ENCODE measurements around the gene GNG7. TPM values are rescaled to one million over a fixed set of nuclear protein-coding genes. Genes with fewer than 3 reads are reported as not detected.

GNG7 gene
- total RNA-seq, 1 experiment from 2014 or later = 7.7 TPM

GRCh38 chr19:2487090-2487489 lies 215.4 kb downstream of the GNG7 start:
- no peaks in the 10 kb centered on the region for H3K79me1 ChIP-seq (ENCODE audit: insufficient read depth, low read depth, low read length, poor library complexity, severe bottlenecking)
- no peak overlapping the region for H3K56ac ChIP-seq (ENCODE audit: insufficient read length, low read depth, low read length)
- no peak overlapping the region for H3K4me3 Mint-ChIP-seq
- peaks cover 0 to 7% of the 10 kb centered on the region in 2 experiments; a peak in 2 of 4 replicates for H3K4me1 Mint-ChIP-seq
- H3K27ac ChIP-seq (ENCODE audit: insufficient read length, low read depth, low read length) = no peak overlapping the region
- H3K79me2 ChIP-seq (ENCODE audit: insufficient read depth, low read length) = no peaks in the 10 kb centered on the region
- H3K9me3 Mint-ChIP-seq = peaks cover 3 to 6% of the 10 kb centered on the region in 2 experiments; a peak in 4 of 5 replicates
- no peak overlapping the region for H3K23ac ChIP-seq (ENCODE audit: insufficient read length, low read depth, low read length)
- no peak overlapping the region for H3T11ph ChIP-seq (ENCODE audit: low read length)
- H3K18ac ChIP-seq (ENCODE audit: insufficient read length, low read depth, low read length) = no peak overlapping the region
- H4K5ac ChIP-seq (ENCODE audit: insufficient read length, low read depth, low read length) = no peak overlapping the region
- no peak overlapping the region for H2AFZ ChIP-seq (ENCODE audit: low read length)
- H2BK12ac ChIP-seq (ENCODE audit: insufficient read length, low read depth, low read length) = no peak overlapping the region
- H3K4ac ChIP-seq (ENCODE audit: low read depth, low read length) = no peak overlapping the region
- TF ChIP-seq, protein P1, sequence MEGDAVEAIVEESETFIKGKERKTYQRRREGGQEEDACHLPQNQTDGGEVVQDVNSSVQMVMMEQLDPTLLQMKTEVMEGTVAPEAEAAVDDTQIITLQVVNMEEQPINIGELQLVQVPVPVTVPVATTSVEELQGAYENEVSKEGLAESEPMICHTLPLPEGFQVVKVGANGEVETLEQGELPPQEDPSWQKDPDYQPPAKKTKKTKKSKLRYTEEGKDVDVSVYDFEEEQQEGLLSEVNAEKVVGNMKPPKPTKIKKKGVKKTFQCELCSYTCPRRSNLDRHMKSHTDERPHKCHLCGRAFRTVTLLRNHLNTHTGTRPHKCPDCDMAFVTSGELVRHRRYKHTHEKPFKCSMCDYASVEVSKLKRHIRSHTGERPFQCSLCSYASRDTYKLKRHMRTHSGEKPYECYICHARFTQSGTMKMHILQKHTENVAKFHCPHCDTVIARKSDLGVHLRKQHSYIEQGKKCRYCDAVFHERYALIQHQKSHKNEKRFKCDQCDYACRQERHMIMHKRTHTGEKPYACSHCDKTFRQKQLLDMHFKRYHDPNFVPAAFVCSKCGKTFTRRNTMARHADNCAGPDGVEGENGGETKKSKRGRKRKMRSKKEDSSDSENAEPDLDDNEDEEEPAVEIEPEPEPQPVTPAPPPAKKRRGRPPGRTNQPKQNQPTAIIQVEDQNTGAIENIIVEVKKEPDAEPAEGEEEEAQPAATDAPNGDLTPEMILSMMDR (conservative IDR thresholded peaks at IDR 0.05) = no peak
- H2BK120ac ChIP-seq (ENCODE audit: low read depth, low read length, poor library complexity, severe bottlenecking) = no peak overlapping the region
- H4K91ac ChIP-seq (ENCODE audit: insufficient read length, low read depth, low read length) = no peak overlapping the region
- H3K9me3 ChIP-seq (ENCODE audit: control insufficient read depth, low read depth, low read length) = peaks cover 4% of the 10 kb centered on the region
- H3K14ac ChIP-seq (ENCODE audit: insufficient read depth, low read length) = no peak overlapping the region
- H3K9ac ChIP-seq (ENCODE audit: extremely low read depth, insufficient read length, low read length) = no peak overlapping the region
- H3K36me3 Mint-ChIP-seq (ENCODE audit: insufficient read depth in 1 of 3, low read depth in 3 of 3) = no peaks in the 10 kb centered on the region; a peak in 1 of 7 replicates
- no peak overlapping the region for H2BK5ac ChIP-seq (ENCODE audit: insufficient read length, low read length)
- H3K4me2 ChIP-seq (ENCODE audit: insufficient read depth, insufficient read length, low read length) = no peak overlapping the region
- H4K8ac ChIP-seq (replicated peaks; ENCODE audit: insufficient read length, low read depth, low read length) = no peak overlapping the region
- H3K4me1 ChIP-seq (ENCODE audit: insufficient read depth, low read length) = no peaks in the 10 kb centered on the region
- H3K27ac Mint-ChIP-seq = no peak overlapping the region
- H3K27me3 ChIP-seq (ENCODE audit: insufficient read depth, low read length) = peaks cover 14% of the 10 kb centered on the region; the same call in 1 of the 2 replicates
- peaks cover 59% of the 10 kb centered on the region for H3K27me3 Mint-ChIP-seq (ENCODE audit: low read depth)
- no peaks in the 10 kb centered on the region for H3K23me2 ChIP-seq (ENCODE audit: insufficient read length, low read depth, low read length, poor library complexity, severe bottlenecking)
- no peak overlapping the region for H2AK5ac ChIP-seq (ENCODE audit: insufficient read length, low read length)
- no peak overlapping the region for H2BK15ac ChIP-seq (ENCODE audit: low read depth, low read length)
- H2BK20ac ChIP-seq (ENCODE audit: low read depth, low read length, poor library complexity, severe bottlenecking) = no peak overlapping the region
- no peak for DNase-seq
- H4K20me1 ChIP-seq (ENCODE audit: control insufficient read depth, insufficient read depth, insufficient read length) = no peaks in the 10 kb centered on the region
- WGBS (ENCODE audit: extremely low coverage, insufficient read length, low lambda C conversion rate) = no CpG with 5 or more reads among the region's 12 CpGs
